Activated gamma-delta T cell (primary cell): ENCODE results near the gene UBE2J2.

Experiments used
- DNase-seq: peaks from one replicate; lab custom pipeline; 2025; lab: John Stamatoyannopoulos, UW

UBE2J2 gene

GRCh38 chr1:1295154-1295923 lies 21.7 kb upstream of the UBE2J2 start:
- no peak for DNase-seq

GRCh38 chr1:1294250-1294890 lies 20.7 kb upstream of the UBE2J2 start:
- no peak for DNase-seq

GRCh38 chr1:1293263-1294249 lies 19.9 kb upstream of the UBE2J2 start:
- DNase-seq: no peak

GRCh38 chr1:1292851-1293250 lies 19.2 kb upstream of the UBE2J2 start:
- no peak for DNase-seq

GRCh38 chr1:1292442-1292779 lies 18.8 kb upstream of the UBE2J2 start:
- no peak for DNase-seq

GRCh38 chr1:1291548-1292441 lies 18.1 kb upstream of the UBE2J2 start:
- no peak for DNase-seq

- DNase-seq: no peak
Observed at GRCh38 chr1:1291023-1291528, 17.4 kb upstream of the UBE2J2 start.

GRCh38 chr1:1290238-1290731 lies 16.6 kb upstream of the UBE2J2 start:
- no peak for DNase-seq

GRCh38 chr1:1287288-1288110 lies 13.8 kb upstream of the UBE2J2 start:
- no peak for DNase-seq

GRCh38 chr1:1286313-1287261 lies 12.9 kb upstream of the UBE2J2 start:
- DNase-seq: no peak

- no peak for DNase-seq
Observed at GRCh38 chr1:1285611-1286311, 12.1 kb upstream of the UBE2J2 start.

GRCh38 chr1:1285102-1285571 lies 11.5 kb upstream of the UBE2J2 start:
- DNase-seq: no peak

GRCh38 chr1:1284221-1285101 lies 10.8 kb upstream of the UBE2J2 start:
- DNase-seq: no peak

GRCh38 chr1:1283821-1284220 lies 10.2 kb upstream of the UBE2J2 start:
- no peak for DNase-seq

GRCh38 chr1:1282998-1283397 lies 9.3 kb upstream of the UBE2J2 start:
- DNase-seq: no peak

GRCh38 chr1:1281533-1282321 lies 8.1 kb upstream of the UBE2J2 start:
- no peak for DNase-seq
